HL-60/S4 (cell line): ENCODE results near the gene USF3.

Experiments
- in situ Hi-C: fragments of 300-500 bp; cut with MboI; formaldehyde crosslinking; loops from 2 replicates; pipeline ENCODE4 v1.14.3; 2022; ENCODE audit warnings: low sequenced_read_pairs

Gene USF3

DNA sequence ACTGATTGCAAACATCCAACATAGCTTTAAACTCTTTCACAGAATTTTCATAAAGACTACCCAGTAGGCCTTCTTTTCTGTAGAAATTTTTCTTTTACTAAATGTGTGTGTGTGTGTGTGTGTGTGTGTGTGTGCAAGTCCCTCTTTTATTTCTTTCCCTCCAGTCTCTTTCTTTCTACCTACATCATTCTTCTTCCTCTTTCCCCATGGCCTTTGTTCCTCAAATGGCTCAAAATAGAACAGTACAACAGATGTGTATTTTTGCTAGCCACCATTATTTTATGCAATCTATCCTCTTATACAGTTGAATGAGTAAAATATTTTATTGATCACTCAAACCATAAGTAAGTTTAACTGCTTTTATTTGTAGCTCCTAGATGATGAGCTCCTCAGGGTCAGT is 76.4 kb downstream of the USF3 start:
- in situ Hi-C loops: loop anchor here (10.0 kb wide), 1 partner anchor 325 kb away; no protein-coding TSS in a partner anchor

GRCh38 chr3:113617726-113618125 is 78.7 kb downstream of the USF3 start:
- in situ Hi-C loops: no loop called here

DNA sequence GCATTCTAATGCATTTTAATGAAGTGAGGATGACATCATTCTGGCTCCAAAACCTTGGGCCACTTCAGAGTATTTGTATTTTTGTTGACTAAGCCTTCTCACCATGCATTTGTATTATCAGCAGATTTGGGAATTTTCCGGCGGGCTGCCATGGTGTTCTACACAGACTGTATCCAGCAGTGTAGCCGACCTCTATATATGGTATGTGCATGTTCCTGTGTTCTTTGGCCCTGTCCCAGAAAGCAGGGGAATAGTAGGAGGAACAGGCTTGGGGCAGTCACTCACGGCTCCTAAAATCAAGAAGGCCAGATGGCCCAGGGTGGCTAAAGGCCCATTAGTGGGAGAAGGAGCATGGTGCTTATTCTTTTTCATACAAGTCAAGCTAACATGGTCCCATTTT is 80.5 kb downstream of the USF3 start:
- in situ Hi-C loops: no loop called here

- in situ Hi-C loops: no loop called here
These were observed 82.0 kb downstream of the USF3 start for GRCh38 chr3:113614402-113614801.

GRCh38 chr3:113607219-113607596 is 89.2 kb downstream of the USF3 start:
- in situ Hi-C loops: no loop called here

DNA sequence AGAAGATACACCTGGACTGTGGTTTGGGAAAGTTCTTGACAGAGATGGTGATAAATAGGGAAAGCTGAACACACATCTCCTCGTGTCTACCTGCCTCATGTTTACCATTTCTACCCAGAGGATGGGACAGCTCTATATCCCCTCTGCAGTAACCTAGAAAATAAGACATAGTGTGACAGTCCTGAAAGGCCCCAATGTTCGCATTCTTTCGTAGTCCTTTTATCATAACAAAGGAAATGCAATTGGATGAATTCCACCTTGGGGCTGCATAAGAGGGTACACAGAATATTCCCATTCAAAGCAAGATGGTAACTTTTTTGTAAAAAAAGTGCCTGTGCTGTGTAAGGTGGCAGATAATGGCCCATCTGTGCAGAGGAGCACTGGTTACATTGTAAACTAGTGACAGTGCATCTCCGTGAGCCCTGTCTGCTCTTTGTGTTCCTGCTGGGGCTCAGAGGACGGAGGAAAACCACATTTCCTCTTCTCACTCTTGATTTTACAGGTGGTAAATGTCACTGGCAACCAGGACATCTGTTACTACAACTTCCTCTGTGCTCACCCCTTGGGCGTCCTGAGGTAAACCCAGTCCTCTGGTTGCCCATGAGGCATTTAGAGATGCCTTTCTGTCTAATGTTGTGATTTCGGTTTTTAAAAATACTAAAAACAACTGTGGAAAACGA is 89.8 kb downstream of the USF3 start:
- in situ Hi-C loops: no loop called here

- in situ Hi-C loops: no loop called here
These were observed 93.6 kb downstream of the USF3 start for GRCh38 chr3:113602836-113603235.

GRCh38 chr3:113602256-113602655 is 94.2 kb downstream of the USF3 start:
- in situ Hi-C loops: no loop called here

DNA sequence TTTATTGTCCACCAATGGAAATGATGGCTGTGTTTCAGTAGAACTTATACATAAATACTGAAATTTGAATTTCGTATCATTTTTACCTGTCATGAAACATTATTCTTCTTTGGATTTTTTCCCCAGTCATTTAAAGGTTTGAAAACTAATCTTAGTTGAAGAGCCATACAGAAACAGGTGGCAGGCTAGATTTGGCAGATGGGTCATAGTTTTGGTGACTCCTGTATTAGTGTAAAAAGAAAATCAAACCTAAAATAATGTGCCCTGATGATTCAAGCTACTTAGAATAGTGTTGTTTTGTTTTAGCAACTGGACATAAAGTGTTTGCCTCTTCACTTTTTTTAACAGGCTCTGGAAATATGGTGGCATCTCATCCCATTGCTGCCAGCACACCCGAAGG is 95.2 kb downstream of the USF3 start:
- in situ Hi-C loops: no loop called here

- in situ Hi-C loops: no loop called here
These were observed 95.8 kb downstream of the USF3 start for GRCh38 chr3:113600418-113601182.
